Hepatic stellate cell (primary cell): ENCODE measurements around the gene TIMM50.

Source experiments
- DNase-seq: peaks from one replicate; pipeline ENCODE4 v3.0.0; 2011; ENCODE audit warnings: low spot score

TIMM50 gene

DNA sequence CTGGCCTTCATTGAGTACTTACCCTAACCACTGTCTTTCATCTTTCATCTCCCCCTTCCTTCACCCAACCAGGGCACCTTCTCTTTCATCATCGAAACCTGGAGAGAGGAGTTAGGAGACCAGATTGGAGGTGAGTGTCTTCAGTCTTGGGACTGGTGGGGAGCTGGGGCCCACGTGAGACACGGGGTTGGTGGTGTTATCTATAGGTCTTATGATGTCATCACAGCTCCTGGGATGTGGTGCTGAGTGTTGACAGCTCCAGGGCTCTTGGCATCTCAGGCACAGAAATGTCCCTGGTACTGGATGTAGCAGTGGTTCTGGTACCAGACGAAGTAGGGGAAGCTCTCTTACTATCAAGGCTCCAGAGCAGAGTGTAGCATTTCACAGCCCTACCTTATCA, 19.9 kb downstream of the TIMM50 start:
- no peak for DNase-seq

DNA sequence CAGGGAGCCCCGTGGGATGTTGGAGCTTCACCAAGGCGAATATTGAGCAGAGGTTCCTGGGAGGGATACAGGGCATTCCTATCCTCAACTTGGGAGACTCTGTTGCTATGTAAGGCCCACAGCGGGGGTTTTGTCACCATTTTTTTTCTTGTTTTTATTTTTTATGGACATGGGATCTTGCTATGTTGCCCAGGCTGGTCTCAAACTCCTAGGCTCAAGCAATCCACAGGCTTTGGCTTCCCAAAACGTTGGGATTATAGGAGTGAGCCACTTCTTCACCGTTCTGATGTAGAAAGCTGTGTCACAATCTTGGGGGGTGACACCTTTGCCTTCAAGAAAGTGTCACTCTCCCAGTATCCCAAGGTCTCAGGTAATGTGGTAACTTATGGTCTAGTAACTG, 20.7 kb downstream of the TIMM50 start:
- no peak for DNase-seq

DNA sequence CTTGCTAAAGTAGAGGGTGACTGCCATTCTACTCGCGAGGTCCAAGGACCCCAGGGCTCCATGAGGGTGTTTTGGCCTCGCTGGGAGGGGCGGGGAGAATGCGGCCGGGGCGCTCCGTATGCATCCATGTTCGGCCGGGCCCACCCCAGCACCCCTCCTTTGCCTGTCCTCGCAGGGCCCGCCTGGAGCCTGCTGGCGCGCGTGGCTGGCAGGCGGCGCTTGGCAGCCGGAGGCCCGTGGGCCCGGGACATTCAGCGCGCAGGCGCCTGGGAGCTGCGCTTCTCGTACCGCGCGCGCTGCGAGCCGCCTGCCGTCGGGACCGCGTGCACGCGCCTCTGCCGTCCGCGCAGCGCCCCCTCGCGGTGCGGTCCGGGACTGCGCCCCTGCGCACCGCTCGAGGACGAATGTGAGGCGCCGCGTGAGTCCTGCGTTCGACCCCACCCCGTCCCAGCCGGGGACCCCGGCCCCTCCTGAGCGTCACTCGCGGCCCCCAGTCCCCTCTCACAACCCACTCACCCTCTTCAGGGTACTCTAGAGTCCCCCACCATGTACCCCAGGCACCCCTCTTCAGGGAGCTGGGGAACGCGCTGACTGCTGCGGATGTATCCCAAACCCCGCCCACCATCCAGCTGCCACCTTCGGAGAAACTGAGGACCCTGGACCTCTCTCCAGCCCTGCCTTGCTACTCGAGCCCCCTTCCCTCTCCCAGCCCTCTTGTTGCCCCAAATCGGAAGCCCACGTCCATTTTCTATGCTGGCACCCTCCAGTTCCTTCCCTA, 22.2 kb downstream of the TIMM50 start:
- peak; percentile 92 for DNase-seq

DNA sequence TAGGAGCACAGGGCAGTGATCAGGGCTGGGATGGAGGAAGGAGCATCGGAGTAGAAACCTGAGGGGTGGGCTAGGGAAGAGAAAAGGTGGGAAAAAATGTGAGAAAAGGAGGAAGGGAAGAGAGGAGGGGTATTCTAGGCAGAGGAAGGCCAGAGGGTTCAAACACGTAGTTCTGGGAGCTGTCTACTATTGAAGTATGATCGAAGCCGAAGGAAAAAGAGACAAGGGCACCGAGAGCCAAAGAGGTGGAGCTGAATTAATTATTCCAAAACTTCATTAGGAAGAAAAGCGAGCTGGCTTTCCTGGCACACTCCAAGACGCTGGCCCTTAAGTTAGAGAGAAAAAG, 25.9 kb downstream of the TIMM50 start:
- no peak for DNase-seq

DNA sequence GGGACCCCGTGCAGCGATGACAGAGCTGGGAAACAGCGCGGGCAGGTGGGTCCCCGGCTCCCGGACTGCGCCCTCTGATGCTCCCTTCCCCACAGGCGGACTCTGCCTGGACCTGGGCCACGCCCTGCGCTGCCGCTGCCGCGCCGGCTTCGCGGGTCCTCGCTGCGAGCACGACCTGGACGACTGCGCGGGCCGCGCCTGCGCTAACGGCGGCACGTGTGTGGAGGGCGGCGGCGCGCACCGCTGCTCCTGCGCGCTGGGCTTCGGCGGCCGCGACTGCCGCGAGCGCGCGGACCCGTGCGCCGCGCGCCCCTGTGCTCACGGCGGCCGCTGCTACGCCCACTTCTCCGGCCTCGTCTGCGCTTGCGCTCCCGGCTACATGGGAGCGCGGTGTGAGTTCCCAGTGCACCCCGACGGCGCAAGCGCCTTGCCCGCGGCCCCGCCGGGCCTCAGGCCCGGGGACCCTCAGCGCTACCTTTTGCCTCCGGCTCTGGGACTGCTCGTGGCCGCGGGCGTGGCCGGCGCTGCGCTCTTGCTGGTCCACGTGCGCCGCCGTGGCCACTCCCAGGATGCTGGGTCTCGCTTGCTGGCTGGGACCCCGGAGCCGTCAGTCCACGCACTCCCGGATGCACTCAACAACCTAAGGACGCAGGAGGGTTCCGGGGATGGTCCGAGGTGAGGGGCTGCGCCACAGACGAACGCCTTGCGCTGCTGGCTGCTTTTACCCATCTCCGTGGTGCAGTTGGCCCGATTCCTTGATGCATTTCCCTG, 26.5 kb downstream of the TIMM50 start:
- DNase-seq = peak; percentile 63

DNA sequence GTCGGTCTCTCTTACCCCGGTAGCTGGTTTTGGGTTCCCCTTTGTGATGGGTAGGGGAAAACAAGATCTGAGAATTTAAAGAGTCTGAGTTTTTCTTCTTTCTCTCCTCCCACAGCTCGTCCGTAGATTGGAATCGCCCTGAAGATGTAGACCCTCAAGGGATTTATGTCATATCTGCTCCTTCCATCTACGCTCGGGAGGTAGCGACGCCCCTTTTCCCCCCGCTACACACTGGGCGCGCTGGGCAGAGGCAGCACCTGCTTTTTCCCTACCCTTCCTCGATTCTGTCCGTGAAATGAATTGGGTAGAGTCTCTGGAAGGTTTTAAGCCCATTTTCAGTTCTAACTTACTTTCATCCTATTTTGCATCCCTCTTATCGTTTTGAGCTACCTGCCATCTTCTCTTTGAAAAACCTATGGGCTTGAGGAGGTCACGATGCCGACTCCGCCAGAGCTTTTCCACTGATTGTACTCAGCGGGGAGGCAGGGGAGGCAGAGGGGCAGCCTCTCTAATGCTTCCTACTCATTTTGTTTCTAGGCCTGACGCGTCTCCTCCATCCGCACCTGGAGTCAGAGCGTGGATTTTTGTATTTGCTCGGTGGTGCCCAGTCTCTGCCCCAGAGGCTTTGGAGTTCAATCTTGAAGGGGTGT, 27.2 kb downstream of the TIMM50 start:
- no peak for DNase-seq

DNA sequence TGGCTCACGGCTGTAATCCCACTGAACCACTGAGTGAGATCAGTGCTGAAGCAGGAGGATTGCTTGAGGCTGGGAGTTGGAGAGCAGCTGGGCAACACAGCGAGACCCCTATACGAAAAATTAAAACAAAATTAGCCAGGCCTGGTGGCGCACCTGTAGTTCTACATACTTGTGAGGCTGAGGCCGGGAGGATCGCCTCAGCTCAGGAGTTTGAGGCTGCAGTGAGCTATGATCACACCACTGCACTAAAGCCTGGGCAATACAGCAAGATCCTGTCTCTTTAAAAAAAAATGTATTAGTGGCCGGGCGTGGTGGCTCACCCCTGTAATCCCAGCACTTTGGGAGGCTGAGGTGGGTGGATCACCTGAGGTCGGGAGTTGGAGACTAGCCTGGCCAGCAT, 28.0 kb downstream of the TIMM50 start:
- no peak for DNase-seq

DNA sequence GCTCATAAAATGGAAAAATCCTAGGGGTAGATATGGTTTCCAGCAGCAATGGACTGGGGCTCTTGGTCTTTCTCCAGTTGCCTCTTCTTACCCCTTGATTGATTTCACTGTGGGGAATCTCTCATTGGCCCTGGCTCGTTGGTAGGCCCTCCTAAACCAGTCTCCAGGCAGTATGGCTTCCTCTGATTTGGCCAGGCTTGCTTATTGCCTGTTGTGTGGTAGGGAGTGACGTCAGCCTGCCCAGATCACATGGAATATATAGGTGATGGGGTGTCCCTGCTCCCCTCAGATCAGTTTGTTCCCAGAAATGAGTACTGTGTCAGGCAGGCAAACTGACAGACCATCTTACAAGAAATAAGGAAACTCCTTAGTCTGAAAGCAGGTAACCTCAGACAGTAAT, 28.6 kb downstream of the TIMM50 start:
- no peak for DNase-seq

DNA sequence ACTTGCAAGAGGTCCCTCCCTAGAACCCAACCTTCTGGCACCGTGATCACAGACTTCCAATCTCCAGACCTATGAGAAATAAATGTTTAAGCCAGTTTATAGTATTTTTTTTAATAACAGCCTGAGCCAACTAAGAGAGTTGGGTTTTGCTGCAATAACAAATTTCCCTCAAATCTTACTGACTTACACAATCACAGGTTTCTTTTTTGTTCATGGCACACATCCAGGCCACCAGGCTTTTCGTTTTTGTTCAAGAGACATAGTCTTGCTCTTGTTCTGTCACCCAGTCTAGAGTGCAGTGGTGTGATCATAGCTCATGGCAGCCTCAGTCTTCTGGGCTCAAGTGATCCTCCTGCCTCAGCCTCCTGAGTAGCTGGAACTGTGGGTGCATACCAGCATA, 32.4 kb downstream of the TIMM50 start:
- DNase-seq = no peak

DNA sequence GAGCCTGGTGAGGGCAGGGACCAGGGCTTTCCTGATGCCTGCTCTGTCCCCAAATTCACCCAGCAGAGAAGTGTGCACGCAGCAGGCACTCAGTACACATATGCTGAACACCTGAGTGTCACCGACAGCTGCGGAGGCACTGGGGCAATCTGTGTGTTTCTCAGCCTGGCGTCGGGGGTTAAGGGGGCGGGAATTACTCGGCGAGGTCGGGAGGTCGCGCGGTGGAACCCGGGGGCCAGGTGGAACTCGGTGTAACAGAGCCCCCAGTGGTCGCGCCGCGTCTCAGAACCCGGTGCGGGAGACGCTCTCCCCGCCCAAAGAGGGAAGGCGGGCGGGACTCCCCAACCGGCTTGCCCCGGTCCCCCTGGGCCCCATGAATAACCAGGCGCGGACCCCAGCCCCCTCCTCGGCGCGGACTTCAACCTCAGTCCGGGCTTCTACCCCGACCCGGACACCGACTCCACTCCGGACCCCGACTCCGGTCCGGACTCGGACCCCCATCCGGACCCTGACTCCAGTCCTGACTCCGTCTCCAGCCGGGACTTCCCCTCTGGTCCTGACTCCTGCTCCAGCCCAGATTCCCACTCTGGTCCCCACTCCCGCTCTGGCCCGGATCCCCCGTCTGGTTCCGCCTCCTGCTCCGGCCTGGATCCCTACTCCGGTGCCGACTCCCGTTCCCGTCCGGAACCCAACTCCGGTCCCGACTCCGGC, 34.4 kb downstream of the TIMM50 start, which contains the start of gene SELENOV:
TSS of gene SELENOV (plus strand) at position 300 of the 711 bp plus-strand sequence. CDS start at position 374, 74 bp downstream.
- no peak for DNase-seq

DNA sequence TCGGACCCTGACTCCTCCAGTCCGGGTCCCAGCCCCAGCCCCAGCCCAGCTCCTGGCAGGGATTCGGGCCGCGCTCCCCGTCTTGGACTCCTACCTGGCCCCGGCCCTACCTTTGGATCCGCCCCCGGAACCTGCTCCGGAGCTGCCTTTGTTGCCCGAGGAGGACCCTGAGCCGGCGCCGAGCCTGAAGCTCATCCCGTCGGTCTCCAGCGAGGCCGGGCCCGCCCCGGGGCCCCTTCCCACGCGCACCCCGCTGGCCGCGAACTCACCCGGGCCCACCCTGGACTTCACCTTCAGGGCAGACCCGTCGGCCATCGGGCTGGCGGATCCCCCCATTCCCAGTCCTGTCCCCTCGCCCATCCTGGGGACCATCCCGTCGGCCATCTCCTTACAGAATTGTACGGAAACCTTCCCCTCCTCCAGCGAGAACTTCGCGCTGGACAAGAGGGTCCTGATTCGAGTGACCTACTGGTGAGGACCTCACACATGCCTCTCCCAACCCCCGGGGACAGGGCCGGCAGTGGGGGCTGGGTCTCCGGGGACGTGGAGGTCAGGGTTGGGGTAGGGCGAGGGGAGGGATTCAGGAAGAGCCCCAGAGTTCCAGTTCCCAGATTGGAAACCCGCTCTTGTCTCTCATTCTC, 35.0 kb downstream of the TIMM50 start:
- no peak for DNase-seq

DNA sequence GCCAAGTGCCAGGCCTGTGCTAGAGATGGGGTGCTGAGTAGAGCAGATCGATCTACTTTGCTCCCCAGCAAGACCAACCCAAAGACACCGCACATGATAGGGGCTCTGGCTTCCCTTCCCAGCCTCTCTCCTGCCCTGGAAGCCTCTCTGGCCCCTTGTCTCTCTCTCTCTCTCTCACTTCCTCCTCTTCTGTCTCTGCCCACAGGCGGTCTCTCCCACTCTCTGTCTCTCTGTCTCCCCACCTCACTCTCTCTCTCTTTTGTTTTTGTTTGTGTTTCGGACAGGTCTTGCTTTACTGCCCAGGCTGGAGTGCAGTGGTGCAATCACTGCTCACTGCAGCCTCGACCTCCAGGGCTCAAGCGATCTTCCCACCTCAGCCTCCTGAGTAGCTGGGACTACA, 35.6 kb downstream of the TIMM50 start:
- no peak for DNase-seq

DNA sequence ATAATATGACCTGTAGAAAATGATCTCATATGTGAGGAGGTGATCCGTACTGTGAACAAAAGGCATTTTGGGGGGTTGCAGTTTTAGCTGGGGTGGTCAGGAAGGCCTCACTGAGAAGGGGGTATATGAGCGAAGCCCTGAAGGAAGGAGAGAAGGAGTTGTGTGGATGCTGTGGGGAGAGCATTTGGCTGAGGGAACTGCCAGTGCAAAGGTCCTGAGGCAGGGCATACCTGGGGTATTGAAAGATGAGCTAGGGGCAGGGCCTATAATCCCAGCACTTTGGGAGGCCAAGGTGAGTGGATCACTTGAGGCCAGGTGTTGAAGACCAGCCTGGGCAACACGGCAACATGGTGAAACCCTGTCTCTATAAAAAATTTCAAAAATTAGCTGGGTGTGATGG, 36.8 kb downstream of the TIMM50 start:
- DNase-seq = no peak

DNA sequence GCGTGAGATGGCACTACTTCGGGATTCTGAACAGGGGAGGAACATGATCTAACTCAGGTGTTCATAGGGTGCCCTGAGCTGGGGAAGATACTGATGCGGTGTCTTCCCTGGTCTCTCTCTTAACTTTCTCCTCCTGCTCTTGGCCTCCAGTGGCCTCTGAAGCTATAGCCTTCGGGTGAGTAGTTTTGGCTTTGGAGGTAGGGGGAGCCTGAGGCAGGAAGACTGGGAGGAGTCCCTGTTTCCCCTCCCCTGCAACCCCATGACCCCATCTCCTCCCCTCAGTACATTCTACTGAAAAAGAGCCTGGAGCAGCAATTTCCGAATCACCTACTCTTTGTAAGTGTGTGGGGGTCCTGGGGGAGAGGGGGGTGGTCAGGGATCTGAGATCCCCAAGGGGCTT, 37.8 kb downstream of the TIMM50 start:
- DNase-seq = no peak

DNA sequence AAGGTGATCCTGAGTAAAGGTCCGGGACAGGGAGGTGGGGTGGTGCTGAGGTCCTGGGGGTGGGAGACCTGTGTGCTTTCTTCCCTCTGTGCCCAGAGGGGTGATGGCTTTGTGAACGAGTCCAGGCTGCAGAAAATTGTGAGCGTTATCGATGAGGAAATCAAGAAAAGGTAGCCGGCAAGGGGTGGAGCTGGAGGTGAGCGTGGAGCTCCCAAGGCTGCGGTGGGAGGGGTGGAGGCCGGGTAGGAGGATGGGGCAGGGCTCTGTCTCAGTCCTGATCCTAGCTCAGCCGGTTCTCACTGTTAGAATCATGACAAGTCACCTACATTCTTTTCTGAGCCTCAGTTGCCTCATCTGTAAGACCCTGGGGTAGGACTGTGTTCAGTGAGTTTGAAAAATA, 38.3 kb downstream of the TIMM50 start:
- DNase-seq = no peak

DNA sequence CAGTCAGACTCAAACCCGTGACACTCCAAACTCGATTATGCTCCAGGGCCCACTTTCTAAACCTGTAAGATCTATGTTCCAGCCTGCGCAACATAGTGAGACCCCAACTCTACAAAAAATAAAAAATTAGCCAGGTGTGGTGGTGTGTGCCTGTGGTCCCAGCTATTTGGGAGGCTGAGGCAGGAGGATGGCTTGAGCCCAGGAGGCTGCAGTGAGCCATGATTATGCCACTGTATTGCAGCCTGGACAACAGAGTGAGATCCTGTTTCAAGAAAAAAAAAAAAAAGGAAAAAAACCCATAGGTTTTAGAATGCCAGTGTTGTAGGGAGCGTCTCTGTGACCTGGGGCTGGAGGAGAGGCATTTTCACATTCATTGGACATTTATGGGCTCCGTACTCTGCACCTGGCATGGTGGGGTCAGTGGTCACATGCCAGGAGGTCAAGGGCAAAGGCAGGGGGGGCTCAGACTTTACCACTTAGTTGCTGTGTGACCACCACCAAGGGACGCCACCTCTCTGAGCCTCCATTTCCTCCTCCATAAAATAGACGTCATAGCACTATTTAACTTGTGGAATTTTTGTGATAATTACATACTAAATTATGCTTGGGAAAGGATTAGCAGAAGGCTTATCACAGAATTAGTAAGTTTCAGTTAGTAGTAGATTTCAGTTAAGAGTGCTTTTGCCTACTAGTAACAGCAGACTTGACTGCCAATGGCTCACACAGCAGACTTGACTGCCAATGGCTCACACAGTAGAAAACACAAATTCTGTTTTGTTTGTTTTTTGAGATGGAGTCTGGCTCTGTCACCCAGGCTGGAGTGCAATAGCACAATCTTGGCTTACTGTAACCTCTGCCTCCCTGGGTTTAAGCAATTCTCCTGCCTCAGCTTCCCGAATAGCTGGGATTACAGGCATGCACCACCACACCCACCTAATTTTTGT, 40.2 kb downstream of the TIMM50 start:
- no peak for DNase-seq

DNA sequence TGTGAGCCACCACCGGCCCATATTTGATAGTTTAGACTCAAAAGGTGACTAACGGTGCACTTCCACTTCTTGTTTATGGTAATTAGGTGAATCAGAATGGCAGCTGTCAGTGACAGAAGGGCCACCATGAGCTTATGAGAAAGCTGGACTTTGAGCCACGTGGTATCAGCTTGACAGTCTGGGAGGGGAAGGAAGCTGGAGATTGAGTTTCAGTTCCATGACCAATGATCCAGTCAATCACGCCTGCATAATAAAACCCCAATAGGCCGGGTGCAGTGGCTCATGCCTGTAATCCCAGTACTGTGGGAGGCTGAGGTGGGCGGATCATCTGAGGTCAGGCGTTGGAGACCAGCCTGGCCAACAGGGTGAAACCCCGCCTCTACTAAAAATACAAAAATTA, 43.9 kb downstream of the TIMM50 start:
- DNase-seq = no peak

DNA sequence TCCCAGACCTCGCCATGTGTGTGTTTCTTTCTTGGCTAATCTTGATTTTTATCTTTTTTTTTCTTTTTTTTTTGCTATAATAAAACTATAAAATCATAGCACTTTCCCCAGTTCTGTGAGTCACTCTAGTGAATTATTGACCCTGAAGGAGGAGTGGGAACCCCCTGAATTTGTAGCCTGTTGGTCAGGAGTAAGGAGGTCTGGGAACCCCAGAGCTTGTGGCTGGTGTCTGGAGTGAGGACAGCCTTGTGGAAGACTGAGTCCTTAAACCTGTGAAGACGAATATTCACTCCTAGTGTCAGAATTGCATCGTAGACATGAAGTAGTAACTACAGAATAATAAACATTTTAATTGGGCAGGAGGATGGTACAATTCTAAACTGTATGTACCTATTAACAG, 44.6 kb downstream of the TIMM50 start:
- DNase-seq = no peak

DNA sequence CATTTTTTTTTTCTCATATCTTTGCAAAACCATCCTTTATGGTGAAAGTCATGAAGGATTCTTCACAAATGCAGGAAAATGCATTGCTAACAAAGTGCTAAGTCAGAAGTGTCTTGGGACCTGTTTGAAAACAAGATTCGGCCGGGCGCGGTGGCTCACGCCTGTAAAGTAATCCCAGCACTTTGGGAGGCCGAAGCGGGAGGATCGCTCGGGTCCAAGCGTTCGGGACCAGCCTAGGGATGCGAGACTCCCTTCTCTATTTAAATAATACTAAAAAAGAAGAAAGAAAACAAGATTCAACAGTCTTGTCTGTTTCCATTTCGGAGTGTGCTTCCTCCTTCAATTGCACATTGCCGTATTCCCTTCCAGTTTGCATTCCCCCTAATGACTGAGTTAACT, 51.2 kb downstream of the TIMM50 start:
- no peak for DNase-seq

DNA sequence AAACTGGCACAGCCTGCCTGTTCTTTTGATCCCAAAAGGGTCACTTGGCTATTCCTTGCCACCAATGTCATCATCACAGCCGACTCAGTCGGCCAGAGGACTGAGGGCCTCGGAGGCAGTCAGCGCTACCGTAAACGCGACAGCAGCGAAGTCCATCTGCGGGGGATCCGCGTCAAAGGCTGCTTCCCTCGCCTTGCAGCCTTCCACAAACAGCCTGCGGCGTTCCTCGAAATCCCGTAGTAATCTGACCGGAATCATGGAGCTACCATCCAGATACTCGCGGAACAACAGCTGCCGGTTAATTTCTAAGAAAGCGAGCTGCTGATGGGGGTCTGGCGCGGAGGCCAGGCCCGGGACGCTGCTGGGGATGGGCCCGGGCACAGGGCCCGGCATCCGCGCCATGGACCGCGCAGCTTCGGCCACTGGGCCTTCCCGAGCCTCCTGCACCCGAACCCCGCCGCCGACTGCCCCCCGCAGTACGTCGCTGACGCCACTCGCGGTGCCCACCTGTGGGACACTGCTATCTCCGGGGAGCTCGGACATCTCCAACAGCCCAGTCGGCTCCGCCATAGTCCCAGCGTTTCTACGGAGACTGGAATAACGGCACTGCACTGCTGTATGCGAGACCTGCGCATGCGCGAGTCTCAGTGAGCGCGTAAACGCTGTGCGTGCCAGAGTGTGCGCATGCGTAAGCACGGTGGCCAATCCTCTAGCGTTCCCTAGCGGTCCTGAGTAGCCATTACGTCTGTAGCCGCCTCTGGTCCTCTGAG, 51.8 kb downstream of the TIMM50 start, which contains the start of gene EID2B:
TSS of gene EID2B (minus strand) at position 620 of the 770 bp plus-strand sequence. CDS start at position 570, 50 bp downstream.
- peak; percentile 97 for DNase-seq
